Stimulated activated CD8-positive, alpha-beta memory T cell treated with anti-CD3 and anti-CD28 coated beads, Interleukin-15, amount 100 ng/mL, for 4 hours (primary cell): Measurements from ENCODE around the gene DBNDD2.

Source experiments
- DNase-seq, 2 donors: peaks; one replicate each; pipeline ENCODE4 v3.0.0-alpha.2; 2020; ENCODE audit warnings: low read depth in 2 of 2

The DBNDD2 gene

DNA sequence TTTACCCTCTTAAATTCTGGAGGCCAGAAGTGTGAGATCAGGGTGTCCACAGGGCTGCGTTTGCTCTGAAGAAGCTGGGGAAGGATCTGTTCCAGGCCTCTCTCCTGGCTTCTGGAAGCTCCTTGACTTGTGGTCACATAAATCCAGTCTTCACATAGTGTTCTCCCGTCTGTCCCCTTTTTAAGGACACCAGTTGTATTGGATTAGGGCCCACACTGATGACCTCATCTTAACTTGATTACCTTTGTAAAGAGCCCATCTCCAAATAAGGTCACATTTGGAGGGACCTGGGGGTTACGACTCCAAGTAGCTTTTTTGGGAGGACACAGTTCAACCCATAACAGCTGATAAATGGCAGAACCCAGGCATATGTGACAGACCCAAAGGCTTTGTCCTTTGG lies 41.4 kb downstream of the DBNDD2 start:
- no peak for DNase-seq

DNA sequence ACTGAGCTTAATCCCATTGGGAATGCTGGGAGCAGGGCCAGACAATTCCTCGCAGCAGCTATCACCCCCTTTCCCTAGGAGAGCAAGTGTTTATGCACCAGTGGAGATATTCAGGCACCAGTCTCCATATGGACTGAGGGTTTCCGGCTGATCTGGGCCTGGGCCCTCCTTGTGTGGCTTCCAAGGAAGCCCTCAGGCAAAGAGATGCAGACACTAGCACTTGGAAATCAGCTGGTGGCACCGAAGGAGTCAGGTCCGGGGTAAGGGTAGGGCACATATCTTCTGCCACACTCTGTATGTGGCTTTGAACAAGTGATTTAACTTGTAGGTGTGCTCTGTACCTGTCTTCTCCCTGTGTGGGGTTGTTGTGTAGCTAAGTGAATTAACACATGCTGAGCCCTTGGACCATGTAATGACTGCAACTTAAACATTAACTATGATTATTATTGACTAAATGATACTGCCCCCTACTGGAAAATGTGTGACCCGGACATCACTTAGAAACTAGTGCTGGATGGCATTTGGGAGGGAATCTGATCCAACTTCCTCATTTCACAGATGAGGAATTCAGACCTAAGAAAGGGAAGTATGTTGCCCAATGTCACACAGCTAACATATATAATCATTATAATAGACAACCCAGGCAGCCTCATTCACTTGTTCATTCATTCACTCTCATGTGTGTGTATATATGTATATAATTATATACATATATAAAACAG lies 42.2 kb downstream of the DBNDD2 start:
- DNase-seq, result no peak

DNA sequence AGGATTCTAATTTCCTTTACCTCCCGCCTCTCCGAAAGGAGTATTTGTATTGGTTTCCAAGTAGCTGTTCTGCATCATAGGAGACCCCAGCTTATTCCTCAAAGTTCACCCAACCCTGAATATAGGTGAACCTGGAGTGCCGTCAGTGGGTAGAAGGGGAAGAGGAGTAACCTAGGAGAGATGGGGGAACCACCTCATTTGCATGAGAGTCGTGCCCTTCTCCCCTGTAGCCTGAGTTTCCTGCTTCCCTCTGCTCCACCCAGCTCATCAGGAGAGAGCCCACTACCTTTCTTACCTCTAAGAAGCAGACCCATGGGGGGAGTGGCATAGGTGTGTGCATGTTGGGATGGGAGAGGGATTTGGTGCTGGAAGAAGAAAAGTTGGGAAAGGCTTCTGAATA lies 44.1 kb downstream of the DBNDD2 start:
- DNase-seq, result no peak

DNA sequence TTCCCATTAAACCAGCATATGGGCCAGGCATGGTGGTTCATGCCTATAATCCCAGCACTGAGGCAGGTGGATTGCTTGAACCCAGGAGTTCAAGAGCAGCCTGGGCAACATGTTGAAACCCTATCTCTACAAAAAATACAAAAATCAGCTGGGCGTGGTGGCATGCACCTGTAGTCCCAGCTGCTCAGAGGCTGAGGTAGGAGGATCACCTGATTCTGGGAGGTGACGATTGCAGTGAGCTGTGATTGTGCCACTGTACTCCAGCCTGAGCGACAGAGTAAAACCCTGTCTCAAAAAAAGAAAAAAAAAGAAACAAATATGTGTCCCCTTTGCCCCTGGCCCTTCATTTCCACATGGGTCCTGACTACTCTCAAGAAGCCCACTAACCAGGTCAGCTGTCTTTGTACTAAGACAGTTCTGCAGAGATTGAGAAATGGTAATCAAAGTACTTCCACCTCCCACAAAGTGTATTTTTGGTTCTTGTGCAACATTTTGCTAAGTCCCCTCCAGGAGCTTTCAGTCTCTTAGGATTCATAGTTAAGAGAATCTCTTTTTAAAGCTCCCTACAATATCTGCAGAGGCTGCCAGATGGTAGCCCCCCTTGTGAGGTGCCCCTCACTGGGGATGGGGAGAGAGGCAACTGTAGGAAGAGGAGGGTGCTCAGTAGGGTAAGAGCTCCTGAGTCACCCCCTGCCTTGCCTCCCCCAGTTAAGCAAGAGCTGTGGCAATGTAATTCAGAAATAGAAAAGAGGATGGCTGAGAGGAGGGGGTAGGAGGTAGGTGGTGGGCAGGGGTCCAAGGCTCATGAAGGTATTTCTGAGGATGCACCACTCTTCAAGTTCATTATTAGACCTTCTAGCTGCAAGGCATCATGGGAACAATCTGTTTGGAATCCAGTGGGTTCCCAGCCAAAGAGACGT lies 44.9 kb downstream of the DBNDD2 start:
- no peak for DNase-seq

DNA sequence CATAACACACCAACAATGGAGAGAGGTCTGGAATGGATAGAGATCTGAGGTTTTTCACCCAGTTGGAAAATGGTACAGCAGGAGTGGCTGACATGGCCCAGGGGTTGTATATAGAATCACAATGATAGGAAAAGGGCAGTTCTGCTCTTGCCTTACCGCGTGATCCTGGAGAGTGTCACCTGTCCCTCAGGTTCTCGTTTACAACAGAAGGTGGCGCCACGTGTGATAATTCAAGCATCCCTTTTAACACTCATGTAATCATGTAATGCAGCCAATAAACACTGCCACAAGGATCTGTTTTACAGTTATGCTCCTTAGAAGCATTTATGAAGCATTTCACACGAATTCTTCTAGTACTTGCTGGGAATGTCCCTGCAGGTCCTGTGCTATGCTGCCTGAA lies 48.5 kb downstream of the DBNDD2 start:
- no peak for DNase-seq

DNA sequence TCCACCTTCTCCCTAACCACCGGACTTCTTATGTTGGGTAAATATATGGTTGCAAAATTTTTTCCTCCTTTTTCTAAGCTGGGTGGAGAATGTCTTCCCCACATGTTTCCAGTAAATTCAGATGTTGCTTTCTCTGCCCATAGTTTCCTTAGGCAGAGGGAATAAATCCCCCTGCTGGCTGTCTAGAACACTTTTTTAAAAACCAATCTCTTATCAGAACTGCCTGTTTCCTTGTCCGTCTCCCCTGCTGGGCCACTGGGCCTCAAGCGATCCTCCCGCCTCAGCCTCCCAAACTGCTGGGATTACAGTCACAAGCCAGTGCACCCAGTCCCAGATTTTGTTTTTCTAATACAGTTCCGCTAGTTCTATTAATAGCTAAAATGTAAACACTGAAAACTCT lies 51.5 kb downstream of the DBNDD2 start:
- no peak for DNase-seq
